HG03520 (cell line): ENCODE measurements around the gene RAD23B.

Experiments used
- ATAC-seq: cut with Tn5 transposase; IDR thresholded peaks from one replicate; pipeline ENCODE4 v1.9.1; 2021; ENCODE audit warnings: mild to moderate bottlenecking, moderate library complexity; ENCODE audit not compliant: unreplicated experiment

The RAD23B gene

GRCh38 chr9:107373809-107374208, 90.7 kb downstream of the RAD23B start:
- ATAC-seq: no peak

GRCh38 chr9:107375001-107375400, 91.9 kb downstream of the RAD23B start:
- ATAC-seq: no peak

- ATAC-seq: no peak
Observed at GRCh38 chr9:107375651-107376369, 92.7 kb downstream of the RAD23B start.

- ATAC-seq: no peak
Observed at GRCh38 chr9:107378006-107378405, 94.9 kb downstream of the RAD23B start.
